Measurements from ENCODE around the gene DIO1.

Gene DIO1

DNA sequence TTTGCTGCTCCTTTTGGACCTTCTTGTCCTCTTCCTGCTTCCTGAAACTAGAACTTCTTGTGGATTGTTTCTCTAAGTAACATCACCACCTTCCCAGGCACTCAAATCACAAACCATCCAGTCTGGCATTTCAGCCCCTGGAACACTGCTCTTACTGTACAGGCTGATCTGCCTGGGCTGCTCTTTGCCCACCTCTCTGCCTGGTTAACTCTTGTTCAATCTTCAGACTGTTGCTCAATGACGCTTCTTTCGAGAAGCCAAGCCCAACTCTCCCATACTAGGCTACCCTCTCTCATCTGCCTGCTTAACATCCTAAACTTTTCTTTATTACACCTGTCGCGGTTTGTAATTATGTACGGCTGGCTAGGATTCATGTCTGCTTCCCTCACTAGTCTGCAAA lies 657 bp downstream of the DIO1 start:
- no peak for DNase-seq (ENCODE audit: low read depth)

DNA sequence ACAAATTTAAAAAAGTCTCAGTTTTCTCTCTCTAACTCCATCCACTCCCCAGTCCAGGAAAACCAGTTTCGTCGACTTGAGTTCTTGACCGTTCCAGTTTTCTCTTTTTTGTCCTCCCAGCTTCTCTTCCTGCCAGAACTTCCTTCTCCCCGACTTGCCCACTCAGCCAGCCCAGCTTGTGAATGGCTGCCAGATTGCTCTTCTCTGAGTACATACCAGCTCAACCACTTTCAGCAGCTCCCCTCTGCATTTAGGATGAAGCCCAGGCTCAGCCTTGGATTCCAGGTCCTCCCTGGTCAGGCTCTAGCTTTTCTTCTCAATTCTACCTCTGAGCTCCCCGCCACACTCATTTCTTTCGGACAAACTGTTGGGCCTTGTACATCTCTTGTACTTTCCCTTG lies 1.4 kb downstream of the DIO1 start:
- no peak for DNase-seq (ENCODE audit: low read depth)

DNA sequence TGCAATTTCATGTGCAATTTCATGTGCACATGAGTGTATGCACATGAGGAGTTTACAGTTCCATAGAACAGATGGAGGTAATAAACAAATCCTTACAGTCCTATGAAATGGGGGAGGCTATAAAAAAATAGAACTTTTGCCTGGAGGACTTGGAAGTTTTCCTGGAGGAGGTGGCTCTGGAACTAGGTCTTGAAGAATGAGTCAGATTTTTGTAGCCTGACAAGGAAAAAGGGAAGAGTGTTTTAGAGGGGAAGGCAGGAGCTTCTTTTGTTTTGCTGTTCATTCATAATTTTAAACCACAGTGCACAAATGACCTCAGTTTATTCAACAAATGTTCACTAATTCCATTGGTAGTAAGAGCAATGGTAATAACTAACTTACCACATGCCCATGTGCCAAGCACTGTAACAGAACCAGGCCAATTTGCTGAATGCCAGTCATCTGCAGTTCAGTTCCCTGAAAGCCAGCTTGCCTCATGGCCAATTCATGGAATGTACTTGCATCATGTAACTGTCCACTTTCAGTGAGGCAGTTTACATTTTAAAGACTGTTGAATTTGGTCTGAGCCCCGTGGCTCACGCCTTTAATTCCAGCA lies 2.7 kb downstream of the DIO1 start:
- DNase-seq (ENCODE audit: low read depth) = no peak

DNA sequence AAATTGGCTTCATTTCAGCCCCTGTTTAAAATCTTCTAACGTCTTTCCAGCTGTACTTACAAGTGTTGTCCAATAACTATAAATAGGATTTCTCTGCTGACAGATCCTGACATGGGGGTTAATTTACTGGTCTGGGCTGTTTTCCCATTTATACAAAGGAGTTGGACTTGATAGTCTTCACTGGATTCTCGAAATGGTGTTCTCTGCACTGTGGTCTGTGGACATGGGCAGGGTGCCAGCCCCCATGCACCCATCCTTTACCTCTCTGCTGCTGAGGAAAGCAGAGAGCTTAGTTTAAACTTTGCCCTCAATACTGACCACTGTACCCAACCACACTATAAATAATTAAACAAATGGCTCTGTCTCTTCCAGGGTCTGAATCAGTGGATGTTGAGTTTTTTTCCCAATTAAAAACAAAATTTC lies 5.2 kb downstream of the DIO1 start:
- no peak for DNase-seq (ENCODE audit: low read depth)

- no peak for DNase-seq (ENCODE audit: low read depth)
Measured at GRCh38 chr1:53899708-53900107, 5.7 kb downstream of the DIO1 start.

- no peak for DNase-seq (ENCODE audit: low read depth)
Measured at GRCh38 chr1:53902235-53903138, 8.5 kb downstream of the DIO1 start.

DNA sequence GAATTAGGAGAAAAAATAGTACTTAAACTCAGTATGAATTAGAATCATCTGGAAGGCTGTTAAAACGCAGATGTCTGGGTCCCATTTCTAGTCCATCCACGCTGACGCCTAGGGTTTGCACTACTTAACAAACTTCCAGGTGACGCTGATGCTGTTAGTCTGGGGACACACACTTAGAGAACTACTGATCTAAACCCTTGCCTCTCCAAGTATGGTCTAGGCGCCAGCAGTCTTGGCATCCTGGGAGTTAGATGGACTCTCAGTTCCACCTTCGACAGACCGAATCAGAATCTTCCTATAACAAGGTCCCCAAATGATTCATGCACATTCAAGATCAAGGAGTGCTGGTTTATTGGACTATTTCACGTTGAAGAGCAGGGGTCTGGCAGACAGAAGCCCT lies 11.5 kb downstream of the DIO1 start:
- DNase-seq (ENCODE audit: low read depth) = no peak

- DNase-seq (ENCODE audit: low read depth) = no peak
Measured at GRCh38 chr1:53906121-53906520, 12.1 kb downstream of the DIO1 start.

DNA sequence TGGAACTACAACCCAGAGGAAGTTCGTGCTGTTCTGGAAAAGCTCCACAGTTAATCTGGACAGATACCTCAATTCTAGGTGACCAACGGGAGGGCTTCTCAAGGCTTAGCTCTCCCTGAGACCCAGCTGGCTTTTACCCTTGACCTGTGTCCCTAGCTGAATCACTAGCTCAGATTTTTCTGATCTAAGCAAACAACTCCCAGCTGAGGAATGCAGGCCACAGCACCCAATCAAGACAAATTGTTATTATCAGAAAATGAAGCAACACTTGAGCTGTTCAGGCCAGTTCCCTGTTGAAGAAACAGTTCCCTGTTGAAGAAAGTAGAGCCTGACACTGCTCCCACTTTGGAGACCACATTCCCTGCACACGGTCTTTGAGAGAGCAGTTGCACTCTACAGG lies 16.0 kb downstream of the DIO1 start:
- no peak for DNase-seq (ENCODE audit: low read depth)

- no peak for DNase-seq (ENCODE audit: low read depth)
Measured at GRCh38 chr1:53911442-53911841, 17.5 kb downstream of the DIO1 start.

- no peak for DNase-seq (ENCODE audit: low read depth)
Measured at GRCh38 chr1:53913352-53914033, 19.5 kb downstream of the DIO1 start.

DNA sequence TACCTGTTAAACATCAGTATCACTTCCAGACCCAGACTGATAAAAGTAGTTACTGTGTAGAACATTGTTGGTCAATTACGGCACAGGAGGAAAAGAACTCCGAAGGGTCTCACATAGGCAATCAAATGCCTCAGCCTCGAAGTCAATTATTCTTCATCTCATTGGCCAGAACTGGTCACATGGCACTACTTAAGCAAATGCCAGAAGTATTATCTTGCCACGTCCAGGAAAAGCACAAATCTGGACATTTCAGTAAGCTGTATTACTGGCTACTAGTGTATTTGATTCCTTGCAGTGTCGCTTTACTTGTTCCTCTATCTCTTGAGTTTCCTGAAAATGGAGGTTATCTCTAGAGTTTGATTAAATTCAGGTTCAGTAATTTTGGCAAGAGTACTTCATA lies 24.4 kb downstream of the DIO1 start:
- DNase-seq (ENCODE audit: low read depth) = no peak

DNA sequence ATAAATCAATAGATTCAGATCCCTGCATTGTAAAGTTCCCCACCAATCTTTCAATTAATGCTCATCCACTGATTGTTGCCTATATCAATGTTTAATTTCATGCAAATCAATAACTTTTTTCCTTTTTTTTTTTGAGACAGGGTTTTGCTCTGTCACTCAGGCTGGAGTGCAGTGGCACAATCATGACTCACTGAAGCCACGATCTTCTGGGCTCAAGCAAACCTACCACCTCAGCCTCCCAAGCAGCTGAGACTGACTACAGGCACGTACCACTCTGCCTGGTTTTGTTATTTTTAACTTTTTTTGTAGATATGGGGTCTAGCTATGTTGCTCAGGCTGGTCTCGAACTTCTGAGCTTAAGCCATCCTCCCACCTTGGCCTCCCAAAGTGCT lies 25.7 kb downstream of the DIO1 start:
- no peak for DNase-seq (ENCODE audit: low read depth)

DNA sequence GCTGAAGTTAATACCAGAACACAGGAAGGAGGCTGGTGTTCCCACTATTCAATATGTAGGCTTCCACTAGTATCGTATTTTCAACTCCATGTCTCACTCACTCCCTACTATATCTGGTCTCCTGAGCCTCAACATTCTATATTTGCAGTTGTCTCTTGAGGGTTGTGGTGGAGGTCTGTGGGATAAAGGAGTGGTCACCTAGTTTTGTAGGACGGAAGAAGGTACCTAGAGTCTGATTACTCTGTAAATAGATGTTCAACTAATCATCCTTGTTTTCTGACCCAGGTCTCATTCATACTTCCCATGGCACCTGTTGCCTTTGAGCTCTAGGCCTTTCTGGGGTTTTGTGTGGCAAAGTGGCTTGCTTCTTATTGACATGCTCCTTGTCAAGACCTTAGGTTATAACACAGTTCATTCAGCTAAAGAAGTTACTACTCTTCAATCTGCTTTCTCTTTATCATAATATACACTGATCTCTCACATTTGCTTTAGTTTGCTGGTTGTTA lies 33.4 kb downstream of the DIO1 start:
- no peak for DNase-seq (ENCODE audit: low read depth)

DNA sequence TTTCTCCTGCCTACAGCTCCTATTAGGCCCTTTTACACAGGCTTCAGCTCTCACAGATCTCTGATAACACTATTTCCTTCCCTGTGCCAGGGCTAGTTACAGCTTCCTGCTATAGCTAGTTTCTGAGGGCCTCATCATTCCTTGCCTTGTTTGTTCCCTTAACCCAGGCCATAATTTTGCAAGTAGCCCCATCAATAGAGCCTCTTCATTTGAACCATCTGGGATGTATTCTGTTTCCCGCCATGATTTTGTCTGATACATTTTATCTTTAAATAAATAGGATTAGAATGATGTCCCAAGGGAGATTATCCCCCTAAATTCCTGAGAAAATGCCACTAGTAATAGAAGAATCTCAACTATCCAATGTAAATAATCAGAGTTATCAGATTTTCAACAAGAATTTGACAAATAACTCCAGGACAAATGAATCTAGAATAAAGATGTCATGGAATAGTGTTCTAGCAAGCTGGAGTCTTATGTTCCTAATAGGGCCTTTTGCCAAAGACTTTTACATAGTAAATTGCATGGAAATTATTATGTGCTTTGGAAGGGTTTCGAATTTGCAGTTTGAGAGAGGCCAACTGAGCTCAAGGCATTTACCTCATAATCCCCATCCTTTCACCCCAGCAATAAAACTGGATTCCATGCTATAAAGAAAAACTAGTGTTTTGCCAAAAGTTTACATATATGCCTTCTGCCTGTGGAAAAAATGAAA lies 35.4 kb downstream of the DIO1 start:
- DNase-seq (ENCODE audit: low read depth) = no peak

DNA sequence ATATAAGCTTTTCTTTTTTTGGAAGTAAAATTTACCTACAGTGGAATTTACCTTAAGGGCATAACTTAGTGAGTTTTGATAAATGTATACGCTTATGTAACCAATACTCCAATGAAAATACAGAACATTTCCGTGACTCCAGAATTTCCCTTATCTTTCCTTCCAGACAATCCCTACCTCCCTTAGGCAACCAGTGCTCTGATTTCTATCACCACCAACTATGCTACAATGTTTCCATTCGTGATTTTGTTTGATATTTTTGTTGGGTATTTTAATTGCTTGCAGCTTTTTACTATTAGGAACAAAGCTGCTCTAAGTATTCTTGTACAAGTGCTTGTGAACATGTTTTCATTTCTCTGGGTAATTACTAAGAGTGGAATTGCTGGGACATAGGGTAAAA lies 36.9 kb downstream of the DIO1 start:
- no peak for DNase-seq (ENCODE audit: low read depth)

GRCh38 chr1:53931523-53931922 lies 37.5 kb downstream of the DIO1 start:
- DNase-seq (ENCODE audit: low read depth) = no peak

GRCh38 chr1:53934170-53934765 lies 40.3 kb downstream of the DIO1 start:
- no peak for DNase-seq (ENCODE audit: low read depth)

- no peak for DNase-seq (ENCODE audit: low read depth)
Measured at GRCh38 chr1:53936430-53936829, 42.4 kb downstream of the DIO1 start.

GRCh38 chr1:53938136-53938830 lies 44.3 kb downstream of the DIO1 start:
- DNase-seq (ENCODE audit: low read depth) = no peak
